ENCODE results near the gene UBR3.

DNA sequence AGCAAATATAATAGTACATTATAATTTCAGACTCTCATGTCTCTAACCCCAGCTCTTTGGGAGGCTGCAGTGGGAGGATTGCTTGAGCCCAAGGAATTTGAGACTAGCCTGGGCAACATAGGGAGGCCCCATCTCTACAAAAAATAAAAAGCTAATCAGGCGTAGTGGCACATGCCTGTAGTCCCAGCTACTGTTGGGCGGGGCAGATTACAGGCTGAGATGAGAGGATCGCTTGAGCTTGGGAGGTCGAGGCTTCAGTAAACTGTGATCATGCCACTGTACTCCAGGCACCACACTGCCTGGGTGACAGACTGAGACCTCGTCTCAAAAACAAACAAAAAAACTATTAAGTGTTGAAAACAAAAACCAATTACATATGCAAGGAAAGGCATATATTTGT is 227.7 kb downstream of the UBR3 start:
- TF ChIP-seq POLR2A (IDR thresholded peaks at IDR 0.05) (no peak), POLR2AphosphoS5 (IDR thresholded peaks at IDR 0.05) (no peak), CTCF (IDR thresholded peaks at IDR 0.05) (no peak)
